Measurements from ENCODE around the gene IRAK1. TPM values are rescaled to one million over a fixed set of nuclear protein-coding genes. Genes with fewer than 3 reads are reported as not detected.

Gene IRAK1
- total RNA-seq, 2 donors from 2014 or later: 61.1 to 73.9 TPM

DNA sequence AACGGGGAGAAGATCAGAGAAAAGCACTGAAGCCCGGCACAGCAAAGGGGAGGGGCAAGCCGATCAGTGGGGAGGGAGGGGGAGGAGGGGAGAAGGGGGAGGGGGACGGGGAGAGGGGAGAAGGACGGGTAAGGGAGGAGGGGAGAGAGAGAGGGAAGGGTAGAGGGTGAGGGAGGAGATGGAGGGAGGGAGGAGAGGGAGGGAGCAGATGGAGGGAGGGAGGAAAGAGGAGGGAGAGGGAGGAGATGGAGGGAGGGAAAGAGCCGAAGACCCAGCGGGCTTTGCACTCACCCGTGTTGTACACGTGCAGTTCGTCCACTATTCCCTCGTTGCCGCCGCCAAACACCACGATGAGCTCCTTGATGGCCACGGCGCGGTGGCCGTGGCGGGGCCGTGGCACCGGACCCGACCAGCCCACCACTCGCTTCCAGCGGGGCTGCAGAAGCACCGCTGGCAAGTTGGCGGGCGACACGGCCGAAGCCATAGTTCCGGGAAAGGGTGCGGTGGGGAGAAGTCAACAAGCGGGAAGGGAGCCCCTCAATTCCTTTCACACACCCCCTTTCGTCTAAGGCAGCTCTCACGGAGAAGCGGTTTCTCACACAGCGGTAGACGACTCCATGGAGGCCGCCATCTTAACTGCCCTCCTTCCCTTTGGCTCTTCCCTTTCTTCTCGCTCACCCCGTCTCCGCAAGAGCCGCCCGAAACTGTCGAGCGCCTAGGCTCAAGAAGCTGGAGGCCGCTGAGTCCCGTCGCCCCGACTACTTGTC is 49.2 kb downstream of the IRAK1 start:
- TF ChIP-seq, protein P1, sequence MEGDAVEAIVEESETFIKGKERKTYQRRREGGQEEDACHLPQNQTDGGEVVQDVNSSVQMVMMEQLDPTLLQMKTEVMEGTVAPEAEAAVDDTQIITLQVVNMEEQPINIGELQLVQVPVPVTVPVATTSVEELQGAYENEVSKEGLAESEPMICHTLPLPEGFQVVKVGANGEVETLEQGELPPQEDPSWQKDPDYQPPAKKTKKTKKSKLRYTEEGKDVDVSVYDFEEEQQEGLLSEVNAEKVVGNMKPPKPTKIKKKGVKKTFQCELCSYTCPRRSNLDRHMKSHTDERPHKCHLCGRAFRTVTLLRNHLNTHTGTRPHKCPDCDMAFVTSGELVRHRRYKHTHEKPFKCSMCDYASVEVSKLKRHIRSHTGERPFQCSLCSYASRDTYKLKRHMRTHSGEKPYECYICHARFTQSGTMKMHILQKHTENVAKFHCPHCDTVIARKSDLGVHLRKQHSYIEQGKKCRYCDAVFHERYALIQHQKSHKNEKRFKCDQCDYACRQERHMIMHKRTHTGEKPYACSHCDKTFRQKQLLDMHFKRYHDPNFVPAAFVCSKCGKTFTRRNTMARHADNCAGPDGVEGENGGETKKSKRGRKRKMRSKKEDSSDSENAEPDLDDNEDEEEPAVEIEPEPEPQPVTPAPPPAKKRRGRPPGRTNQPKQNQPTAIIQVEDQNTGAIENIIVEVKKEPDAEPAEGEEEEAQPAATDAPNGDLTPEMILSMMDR (conservative IDR thresholded peaks at IDR 0.05): no peak
- 0% methylated on average over 46 of the region's 49 CpGs; no CpG with 5 or more reads in 1 of the 2 experiments for WGBS, 2 experiments (ENCODE audit: insufficient coverage in 1 of 2, insufficient read length in 1 of 2)
- H3K36me3 ChIP-seq (ENCODE audit: control insufficient read depth, insufficient read depth, low read length): peaks cover 13% of the 10 kb centered on the region
- peak overlapping the region; percentile 99 for H3K27ac ChIP-seq (ENCODE audit: low read depth, low read length)
- H3K9ac ChIP-seq (ENCODE audit: extremely low read depth, low read length, poor library complexity, severe bottlenecking): peak overlapping the region; percentile 99
- no peaks in the 10 kb centered on the region for H3K27me3 Mint-ChIP-seq (ENCODE audit: insufficient read depth)
- H3K27me3 ChIP-seq (ENCODE audit: control insufficient read depth, insufficient read depth, low read length, poor library complexity, severe bottlenecking): no peaks in the 10 kb centered on the region
- peak overlapping the region; percentile 100 for H3K27ac Mint-ChIP-seq
- H3K9me3 ChIP-seq (ENCODE audit: control insufficient read depth, low read length): no peaks in the 10 kb centered on the region
- H3K9me3 Mint-ChIP-seq: no peaks in the 10 kb centered on the region
- peak overlapping the region; percentile 96 for H3K4me3 Mint-ChIP-seq
- DNase-seq: peak; percentile 79
- peaks cover 9% of the 10 kb centered on the region for H3K4me1 ChIP-seq (ENCODE audit: control insufficient read depth, insufficient read depth, low read length)
- peaks cover 47% of the 10 kb centered on the region for H3K4me1 Mint-ChIP-seq
- peak overlapping the region; percentile 89 for H3K4me3 ChIP-seq (ENCODE audit: low read length)
- H3K36me3 Mint-ChIP-seq (ENCODE audit: low read depth): peaks cover 16% of the 10 kb centered on the region

- H3K9me3 ChIP-seq (ENCODE audit: control insufficient read depth, low read length): no peaks in the 10 kb centered on the region
- WGBS, 2 experiments (ENCODE audit: insufficient coverage in 1 of 2, insufficient read length in 1 of 2): 4% methylated on average over 17 of the region's 26 CpGs; no CpG with 5 or more reads in 1 of the 2 experiments
- H3K4me3 ChIP-seq (ENCODE audit: low read length): peak overlapping the region; percentile 89
- no peaks in the 10 kb centered on the region for H3K9me3 Mint-ChIP-seq
- TF ChIP-seq, protein P1 (conservative IDR thresholded peaks at IDR 0.05): no peak
- H3K27me3 ChIP-seq (ENCODE audit: control insufficient read depth, insufficient read depth, low read length, poor library complexity, severe bottlenecking): no peaks in the 10 kb centered on the region
- peaks cover 13% of the 10 kb centered on the region for H3K36me3 ChIP-seq (ENCODE audit: control insufficient read depth, insufficient read depth, low read length)
- peaks cover 16% of the 10 kb centered on the region for H3K36me3 Mint-ChIP-seq (ENCODE audit: low read depth)
- peak overlapping the region; percentile 62 for H3K9ac ChIP-seq (ENCODE audit: extremely low read depth, low read length, poor library complexity, severe bottlenecking)
- H3K4me1 ChIP-seq (ENCODE audit: control insufficient read depth, insufficient read depth, low read length): peaks cover 9% of the 10 kb centered on the region
- no peak overlapping the region for H3K27ac ChIP-seq (ENCODE audit: low read depth, low read length)
- no peak for DNase-seq
- H3K4me3 Mint-ChIP-seq: peak overlapping the region; percentile 96
- peak overlapping the region; percentile 100 for H3K27ac Mint-ChIP-seq
- H3K4me1 Mint-ChIP-seq: peaks cover 47% of the 10 kb centered on the region
- H3K27me3 Mint-ChIP-seq (ENCODE audit: insufficient read depth): no peaks in the 10 kb centered on the region
Observed at GRCh38 chrX:153969904-153970356, 49.8 kb downstream of the IRAK1 start.

DNA sequence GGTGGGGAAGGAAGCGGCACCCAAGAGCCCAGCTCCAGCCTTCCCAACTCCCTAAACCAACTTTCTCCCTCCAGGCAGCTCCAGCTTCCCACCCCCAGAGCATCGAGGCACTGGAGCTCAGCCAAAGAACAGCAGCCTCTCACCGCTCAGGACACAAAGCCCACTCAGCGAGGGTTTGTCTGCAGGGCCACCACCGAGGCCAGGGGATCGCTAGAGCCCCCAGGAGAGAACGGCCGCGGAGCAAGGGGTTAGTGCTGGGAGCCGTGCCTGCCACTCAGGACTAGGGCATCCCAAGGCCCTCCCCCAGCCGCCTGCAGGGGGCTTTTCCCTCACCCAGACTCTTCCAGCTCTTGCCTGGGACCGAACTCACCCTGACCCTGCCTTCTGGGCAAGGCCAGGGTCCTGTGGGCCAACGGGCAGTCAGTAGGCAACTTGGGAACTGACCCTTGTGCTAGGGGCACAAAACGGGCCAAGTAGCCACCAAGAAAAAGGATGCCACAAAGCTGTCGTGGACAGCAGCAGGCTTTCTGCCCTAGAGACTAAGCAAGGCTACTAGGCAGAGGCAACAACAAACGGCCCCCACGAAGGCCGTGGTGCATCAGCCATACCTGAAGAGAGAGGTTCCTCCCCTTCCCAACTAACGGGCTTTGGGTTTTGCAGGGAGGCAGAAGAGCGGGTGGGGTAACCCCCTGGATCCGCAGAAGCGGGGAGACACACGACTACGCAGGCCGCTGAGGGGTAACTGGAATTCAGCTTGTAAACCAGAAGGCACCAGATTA is 50.4 kb downstream of the IRAK1 start:
- Mint-ChIP-seq H3K4me3 (peak overlapping the region; percentile 96), H3K27me3 (ENCODE audit: insufficient read depth) (no peaks in the 10 kb centered on the region), H3K36me3 (ENCODE audit: low read depth) (peaks cover 18% of the 10 kb centered on the region), H3K9me3 (no peaks in the 10 kb centered on the region), H3K4me1 (peaks cover 41% of the 10 kb centered on the region), H3K27ac (peak overlapping the region; percentile 90)
- Histone ChIP-seq H3K4me1 (ENCODE audit: control insufficient read depth, insufficient read depth, low read length) (peaks cover 9% of the 10 kb centered on the region), H3K36me3 (ENCODE audit: control insufficient read depth, insufficient read depth, low read length) (peaks cover 13% of the 10 kb centered on the region), H3K4me3 (ENCODE audit: low read length) (peak overlapping the region; percentile 89), H3K9ac (ENCODE audit: extremely low read depth, low read length, poor library complexity, severe bottlenecking) (peak overlapping the region; percentile 62), H3K9me3 (ENCODE audit: control insufficient read depth, low read length) (no peaks in the 10 kb centered on the region), H3K27me3 (ENCODE audit: control insufficient read depth, insufficient read depth, low read length, poor library complexity, severe bottlenecking) (no peaks in the 10 kb centered on the region), H3K27ac (ENCODE audit: low read depth, low read length) (no peak overlapping the region)
- TF ChIP-seq, protein P1 (conservative IDR thresholded peaks at IDR 0.05): peak; percentile 34
- 7% methylated on average over 25 of the region's 25 CpGs; no CpG with 5 or more reads in 1 of the 2 experiments for WGBS, 2 experiments (ENCODE audit: insufficient coverage in 1 of 2, insufficient read length in 1 of 2)
- no peak for DNase-seq
